GM23338 (cell line): ENCODE results near the gene NAMPT. TPM values are rescaled to one million over a fixed set of nuclear protein-coding genes. Genes with fewer than 3 reads are reported as not detected.

ENCODE experiments used
- ATAC-seq: fragments of 200-7000 bp; cut with Tn5 transposase; 3 replicates; pipeline ENCODE4 v1.9.1; 2020
- DNase-seq: peaks from one replicate; pipeline ENCODE4 v3.0.0-alpha.2; 2015; ENCODE audit warnings: low spot score
- H2AFZ ChIP-seq: fragments of 200-600 bp; sonication (generic); 2 replicates; pipeline ENCODE4 v1.8.0; 2016; ENCODE audit warnings: antibody characterized with exemption, mild to moderate bottlenecking, moderate library complexity
- H3F3A ChIP-seq: fragments of 200-600 bp; sonication (generic); replicated peaks from 2 replicates; pipeline ENCODE4 v1.8.0; 2017; ENCODE audit warnings: antibody characterized with exemption, mixed run types, low read depth
- H3K27ac ChIP-seq: fragments of 200-600 bp; sonication (generic); 2 replicates; pipeline ENCODE4 v1.6.1; 2016; ENCODE audit warnings: low read depth
- H3K27me3 ChIP-seq: fragments of 200-600 bp; sonication (generic); 2 replicates; pipeline ENCODE4 v1.8.0; 2016; ENCODE audit warnings: mild to moderate bottlenecking, mixed run types, moderate library complexity; ENCODE audit not compliant: insufficient read depth
- H3K36me3 ChIP-seq: fragments of 200-600 bp; sonication (generic); 2 replicates; pipeline ENCODE4 v1.8.0; 2016; ENCODE audit warnings: mild to moderate bottlenecking; ENCODE audit not compliant: insufficient read depth
- H3K4me1 ChIP-seq: fragments of 200-600 bp; sonication (generic); 2 replicates; pipeline ENCODE4 v1.8.0; 2016; ENCODE audit warnings: mild to moderate bottlenecking, moderate library complexity; ENCODE audit not compliant: insufficient read depth
- H3K4me2 ChIP-seq: fragments of 200-600 bp; sonication (generic); 2 replicates; pipeline ENCODE4 v1.7.1; 2017; ENCODE audit warnings: mixed run types
- H3K4me3 ChIP-seq: fragments of 200-600 bp; sonication (generic); 2 replicates; pipeline ENCODE4 v1.6.1; 2016; ENCODE audit warnings: mixed run types
- H3K79me2 ChIP-seq: fragments of 200-600 bp; sonication (generic); replicated peaks from 2 replicates; pipeline ENCODE4 v1.8.0; 2017; ENCODE audit warnings: mild to moderate bottlenecking; ENCODE audit not compliant: insufficient read depth
- H3K9me2 ChIP-seq: fragments of 200-600 bp; sonication (generic); 2 replicates; pipeline ENCODE4 v1.8.0; 2017; ENCODE audit not compliant: insufficient read depth
- H4K20me1 ChIP-seq: fragments of 200-600 bp; sonication (generic); replicated peaks from 2 replicates; pipeline ENCODE4 v1.8.0; 2017; ENCODE audit warnings: mild to moderate bottlenecking; ENCODE audit not compliant: insufficient read depth
- H3K27ac Mint-ChIP-seq: 2 replicates; pipeline ENCODE4 v1.8.0; 2020; ENCODE audit warnings: inconsistent platforms, mild to moderate bottlenecking, moderate library complexity, mixed read lengths
- H3K27me3 Mint-ChIP-seq: 3 replicates; pipeline ENCODE4 v1.8.0; 2022; ENCODE audit warnings: low read depth, mild to moderate bottlenecking, moderate library complexity, mixed read lengths, inconsistent platforms; ENCODE audit not compliant: insufficient read depth, poor library complexity
- H3K36me3 Mint-ChIP-seq: 3 replicates; pipeline ENCODE4 v1.8.0; 2021; ENCODE audit warnings: low read depth, mild to moderate bottlenecking, inconsistent platforms, moderate library complexity, mixed read lengths
- H3K4me1 Mint-ChIP-seq: 3 replicates; pipeline ENCODE4 v1.8.0; 2020; ENCODE audit warnings: mild to moderate bottlenecking, inconsistent platforms, mixed read lengths
- H3K4me3 Mint-ChIP-seq: 3 replicates; pipeline ENCODE4 v1.8.0; 2021; ENCODE audit warnings: moderate library complexity, mild to moderate bottlenecking, inconsistent platforms, mixed read lengths
- H3K9me3 Mint-ChIP-seq: 3 replicates; pipeline ENCODE4 v1.8.0; 2020; ENCODE audit warnings: moderate library complexity, mild to moderate bottlenecking, inconsistent platforms, mixed read lengths
- CREB1 ChIP-seq: fragments of 250-450 bp; sonication (Bioruptor Pico); IDR thresholded peaks from 2 replicates; pipeline ENCODE4 v1.5.0; 2020; ENCODE audit warnings: low read depth, mild to moderate bottlenecking, moderate library complexity
- ETS1 ChIP-seq: IDR thresholded peaks from 2 replicates; pipeline ENCODE4 v1.6.1; 2016; ENCODE audit warnings: antibody characterized with exemption
- EZH2 ChIP-seq: fragments of 200-600 bp; sonication (generic); IDR thresholded peaks from one replicate; pipeline ENCODE4 v1.8.0; 2017; ENCODE audit warnings: antibody characterized with exemption, mild to moderate bottlenecking, low read depth; ENCODE audit not compliant: unreplicated experiment
- EZH2phosphoT487 ChIP-seq: fragments of 200-600 bp; sonication (generic); IDR thresholded peaks from one replicate; pipeline ENCODE4 v1.8.1; 2018; ENCODE audit warnings: antibody characterized with exemption; ENCODE audit not compliant: unreplicated experiment
- JUNB ChIP-seq: IDR thresholded peaks from one replicate; pipeline ENCODE4 v1.6.1; 2016; ENCODE audit warnings: antibody characterized with exemption; ENCODE audit not compliant: unreplicated experiment
- POLR2AphosphoS5 ChIP-seq: IDR thresholded peaks from 2 replicates; pipeline ENCODE4 v1.6.1; 2016; ENCODE audit warnings: antibody characterized with exemption, low read depth
- REST ChIP-seq: IDR thresholded peaks from one replicate; pipeline ENCODE4 v1.6.1; 2018; ENCODE audit warnings: antibody characterized with exemption; ENCODE audit not compliant: unreplicated experiment
- ZNF331 ChIP-seq: fragments of 250-450 bp; sonication (Bioruptor Pico); IDR thresholded peaks from 2 replicates; pipeline ENCODE4 v1.5.0; 2020; ENCODE audit warnings: low read depth, mild to moderate bottlenecking, moderate library complexity
- polyA plus RNA-seq: library from polyadenylated mRNA; unstranded; fragments of >200 nt; fragmentation: Nextera tagmentation; extraction: Ambion mirVana; gene quantifications from 2 replicates; pipeline ENCODE4 v1.2.1, GENCODE V29; 2016
- total RNA-seq: library from RNA; depleted of rRNA; stranded (reverse); fragments of >200 nt; shearing (Covaris generic); gene quantifications from 2 replicates; pipeline ENCODE4 v1.2.3, GENCODE V29; 2014
- TF ChIP-seq, protein P1 (sequence below), 2 experiments: fragments of 200-600 bp in 1 of 2; sonication (generic) in 1 of 2; conservative IDR thresholded peaks; 2 replicates each; pipeline versions ENCODE4 v1.5.1 to v1.6.1; 2016 to 2017; ENCODE audit warnings: antibody characterized with exemption in 2 of 2, low read depth in 2 of 2, mild to moderate bottlenecking in 2 of 2, moderate library complexity in 1 of 2
- TF ChIP-seq, protein P2 (sequence below): fragments of 250-450 bp; sonication (Bioruptor Pico); IDR thresholded peaks from 2 replicates; pipeline ENCODE4 v1.5.0; 2020; ENCODE audit warnings: mild to moderate bottlenecking, moderate library complexity

NAMPT gene
- total and polyA plus RNA-seq, 2 experiments from 2014 or later: 37.9 to 73.9 TPM

GRCh38 chr7:106290319-106290718 lies 5.5 kb upstream of the NAMPT start (continued):
- TF ChIP-seq, protein P1, sequence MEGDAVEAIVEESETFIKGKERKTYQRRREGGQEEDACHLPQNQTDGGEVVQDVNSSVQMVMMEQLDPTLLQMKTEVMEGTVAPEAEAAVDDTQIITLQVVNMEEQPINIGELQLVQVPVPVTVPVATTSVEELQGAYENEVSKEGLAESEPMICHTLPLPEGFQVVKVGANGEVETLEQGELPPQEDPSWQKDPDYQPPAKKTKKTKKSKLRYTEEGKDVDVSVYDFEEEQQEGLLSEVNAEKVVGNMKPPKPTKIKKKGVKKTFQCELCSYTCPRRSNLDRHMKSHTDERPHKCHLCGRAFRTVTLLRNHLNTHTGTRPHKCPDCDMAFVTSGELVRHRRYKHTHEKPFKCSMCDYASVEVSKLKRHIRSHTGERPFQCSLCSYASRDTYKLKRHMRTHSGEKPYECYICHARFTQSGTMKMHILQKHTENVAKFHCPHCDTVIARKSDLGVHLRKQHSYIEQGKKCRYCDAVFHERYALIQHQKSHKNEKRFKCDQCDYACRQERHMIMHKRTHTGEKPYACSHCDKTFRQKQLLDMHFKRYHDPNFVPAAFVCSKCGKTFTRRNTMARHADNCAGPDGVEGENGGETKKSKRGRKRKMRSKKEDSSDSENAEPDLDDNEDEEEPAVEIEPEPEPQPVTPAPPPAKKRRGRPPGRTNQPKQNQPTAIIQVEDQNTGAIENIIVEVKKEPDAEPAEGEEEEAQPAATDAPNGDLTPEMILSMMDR (conservative IDR thresholded peaks at IDR 0.05; ENCODE audit: low read depth in 2 of 2): no peak
- no peak for TF ChIP-seq EZH2

- H2AFZ ChIP-seq: no peak overlapping the region
- H3K9me2 ChIP-seq: no peaks in the 10 kb centered on the region; the same call in 1 of the 2 replicates
- ATAC-seq (no peak), DNase-seq (no peak)
- H3K27me3 ChIP-seq: no peaks in the 10 kb centered on the region
- no peak overlapping the region for H3K27ac Mint-ChIP-seq
- H3K27ac ChIP-seq: no peak overlapping the region
- no peaks in the 10 kb centered on the region for H3K36me3 ChIP-seq
- H4K20me1 ChIP-seq: no peaks in the 10 kb centered on the region
- peaks cover 18% of the 10 kb centered on the region for H3K9me3 Mint-ChIP-seq
- H3K27me3 Mint-ChIP-seq: peaks cover 3% of the 10 kb centered on the region
- no peak overlapping the region for H3K4me2 ChIP-seq
- no peaks in the 10 kb centered on the region for H3K79me2 ChIP-seq
- no peak overlapping the region for H3K4me3 Mint-ChIP-seq
- H3K4me3 ChIP-seq: no peak overlapping the region
- no peaks in the 10 kb centered on the region for H3K4me1 ChIP-seq
- peaks cover 5% of the 10 kb centered on the region for H3K4me1 Mint-ChIP-seq
- peaks cover 7% of the 10 kb centered on the region for H3K36me3 Mint-ChIP-seq
- H3F3A ChIP-seq: peaks cover 4% of the 10 kb centered on the region
- TF ChIP-seq, protein P1 (conservative IDR thresholded peaks at IDR 0.05; ENCODE audit: low read depth in 2 of 2): no peak
- TF ChIP-seq CREB1 (CRISPR knock-in tag): no peak
- TF ChIP-seq EZH2: no peak
- TF ChIP-seq ZNF331: no peak
- no peak for TF ChIP-seq REST
- no peak for TF ChIP-seq JUNB
- no peak for TF ChIP-seq ETS1
- TF ChIP-seq EZH2phosphoT487: no peak
- TF ChIP-seq POLR2AphosphoS5: no peak
- TF ChIP-seq, protein P2, sequence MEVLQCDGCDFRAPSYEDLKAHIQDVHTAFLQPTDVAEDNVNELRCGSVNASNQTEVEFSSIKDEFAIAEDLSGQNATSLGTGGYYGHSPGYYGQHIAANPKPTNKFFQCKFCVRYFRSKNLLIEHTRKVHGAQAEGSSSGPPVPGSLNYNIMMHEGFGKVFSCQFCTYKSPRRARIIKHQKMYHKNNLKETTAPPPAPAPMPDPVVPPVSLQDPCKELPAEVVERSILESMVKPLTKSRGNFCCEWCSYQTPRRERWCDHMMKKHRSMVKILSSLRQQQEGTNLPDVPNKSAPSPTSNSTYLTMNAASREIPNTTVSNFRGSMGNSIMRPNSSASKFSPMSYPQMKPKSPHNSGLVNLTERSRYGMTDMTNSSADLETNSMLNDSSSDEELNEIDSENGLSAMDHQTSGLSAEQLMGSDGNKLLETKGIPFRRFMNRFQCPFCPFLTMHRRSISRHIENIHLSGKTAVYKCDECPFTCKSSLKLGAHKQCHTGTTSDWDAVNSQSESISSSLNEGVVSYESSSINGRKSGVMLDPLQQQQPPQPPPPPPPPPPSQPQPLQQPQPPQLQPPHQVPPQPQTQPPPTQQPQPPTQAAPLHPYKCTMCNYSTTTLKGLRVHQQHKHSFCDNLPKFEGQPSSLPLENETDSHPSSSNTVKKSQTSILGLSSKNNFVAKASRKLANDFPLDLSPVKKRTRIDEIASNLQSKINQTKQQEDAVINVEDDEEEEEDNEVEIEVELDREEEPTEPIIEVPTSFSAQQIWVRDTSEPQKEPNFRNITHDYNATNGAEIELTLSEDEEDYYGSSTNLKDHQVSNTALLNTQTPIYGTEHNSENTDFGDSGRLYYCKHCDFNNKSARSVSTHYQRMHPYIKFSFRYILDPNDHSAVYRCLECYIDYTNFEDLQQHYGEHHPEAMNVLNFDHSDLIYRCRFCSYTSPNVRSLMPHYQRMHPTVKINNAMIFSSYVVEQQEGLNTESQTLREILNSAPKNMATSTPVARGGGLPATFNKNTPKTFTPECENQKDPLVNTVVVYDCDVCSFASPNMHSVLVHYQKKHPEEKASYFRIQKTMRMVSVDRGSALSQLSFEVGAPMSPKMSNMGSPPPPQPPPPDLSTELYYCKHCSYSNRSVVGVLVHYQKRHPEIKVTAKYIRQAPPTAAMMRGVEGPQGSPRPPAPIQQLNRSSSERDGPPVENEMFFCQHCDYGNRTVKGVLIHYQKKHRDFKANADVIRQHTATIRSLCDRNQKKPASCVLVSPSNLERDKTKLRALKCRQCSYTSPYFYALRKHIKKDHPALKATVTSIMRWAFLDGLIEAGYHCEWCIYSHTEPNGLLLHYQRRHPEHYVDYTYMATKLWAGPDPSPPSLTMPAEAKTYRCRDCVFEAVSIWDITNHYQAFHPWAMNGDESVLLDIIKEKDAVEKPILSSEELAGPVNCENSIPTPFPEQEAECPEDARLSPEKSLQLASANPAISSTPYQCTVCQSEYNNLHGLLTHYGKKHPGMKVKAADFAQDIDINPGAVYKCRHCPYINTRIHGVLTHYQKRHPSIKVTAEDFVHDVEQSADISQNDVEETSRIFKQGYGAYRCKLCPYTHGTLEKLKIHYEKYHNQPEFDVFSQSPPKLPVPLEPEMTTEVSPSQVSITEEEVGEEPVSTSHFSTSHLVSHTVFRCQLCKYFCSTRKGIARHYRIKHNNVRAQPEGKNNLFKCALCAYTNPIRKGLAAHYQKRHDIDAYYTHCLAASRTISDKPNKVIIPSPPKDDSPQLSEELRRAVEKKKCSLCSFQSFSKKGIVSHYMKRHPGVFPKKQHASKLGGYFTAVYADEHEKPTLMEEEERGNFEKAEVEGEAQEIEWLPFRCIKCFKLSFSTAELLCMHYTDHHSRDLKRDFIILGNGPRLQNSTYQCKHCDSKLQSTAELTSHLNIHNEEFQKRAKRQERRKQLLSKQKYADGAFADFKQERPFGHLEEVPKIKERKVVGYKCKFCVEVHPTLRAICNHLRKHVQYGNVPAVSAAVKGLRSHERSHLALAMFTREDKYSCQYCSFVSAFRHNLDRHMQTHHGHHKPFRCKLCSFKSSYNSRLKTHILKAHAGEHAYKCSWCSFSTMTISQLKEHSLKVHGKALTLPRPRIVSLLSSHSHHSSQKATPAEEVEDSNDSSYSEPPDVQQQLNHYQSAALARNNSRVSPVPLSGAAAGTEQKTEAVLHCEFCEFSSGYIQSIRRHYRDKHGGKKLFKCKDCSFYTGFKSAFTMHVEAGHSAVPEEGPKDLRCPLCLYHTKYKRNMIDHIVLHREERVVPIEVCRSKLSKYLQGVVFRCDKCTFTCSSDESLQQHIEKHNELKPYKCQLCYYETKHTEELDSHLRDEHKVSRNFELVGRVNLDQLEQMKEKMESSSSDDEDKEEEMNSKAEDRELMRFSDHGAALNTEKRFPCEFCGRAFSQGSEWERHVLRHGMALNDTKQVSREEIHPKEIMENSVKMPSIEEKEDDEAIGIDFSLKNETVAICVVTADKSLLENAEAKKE (CRISPR knock-in tag): no peak
Measured at GRCh38 chr7:106289848-106290247, 5.1 kb upstream of the NAMPT start.
